ENCODE measurements around the gene ORC4.

Gene ORC4

GRCh38 chr2:147916067-147916466 is 104.5 kb downstream of the ORC4 start:
- Histone ChIP-seq H3K4me2 (peak overlapping the region in 1 of 11 experiments; percentile 39; a peak in 1 of 22 replicates), H3K27me3 (no peaks in the 10 kb centered on the region), H3K9me3 (replicated peaks in 1 of 11) (no peaks in the 10 kb centered on the region), H3K27ac (no peak overlapping the region), H3K9ac (no peak overlapping the region), H3K4me1 (peaks cover 7 to 40% (median 14%) of the 10 kb centered on the region in 10 experiments; a peak in 19 of 20 replicates), H3K36me3 (peaks cover 0 to 58% (median 0%) of the 10 kb centered on the region in 11 experiments; a peak in 6 of 22 replicates), H4K20me1 (peaks cover 0 to 18% (median 0%) of the 10 kb centered on the region in 11 experiments; a peak in 2 of 22 replicates), H3K4me3 (no peak overlapping the region)
- no peak for TF ChIP-seq Cebpa-rat (IDR thresholded peaks at IDR 0.05)

GRCh38 chr2:147913701-147914480 is 106.6 kb downstream of the ORC4 start:
- Histone ChIP-seq H3K36me3 (peaks cover 0 to 36% (median 0%) of the 10 kb centered on the region in 11 experiments; a peak in 6 of 22 replicates), H3K4me1 (peaks cover 7 to 49% (median 14%) of the 10 kb centered on the region in 10 experiments; a peak in 19 of 20 replicates), H3K9me3 (replicated peaks in 1 of 11) (no peaks in the 10 kb centered on the region), H4K20me1 (peaks cover 0 to 18% (median 0%) of the 10 kb centered on the region in 11 experiments; a peak in 2 of 22 replicates), H3K27me3 (no peaks in the 10 kb centered on the region), H3K4me2 (peak overlapping the region in 10 of 11 experiments; percentile 1 to 67 (median 46); a peak in 17 of 22 replicates), H3K9ac (no peak overlapping the region), H3K27ac (peak overlapping the region in 1 of 11 experiments; percentile 7; a peak in 1 of 22 replicates), H3K4me3 (no peak overlapping the region)
- TF ChIP-seq Cebpa-rat (IDR thresholded peaks at IDR 0.05): no peak

GRCh38 chr2:147910990-147911473 is 109.5 kb downstream of the ORC4 start:
- Histone ChIP-seq H3K27me3 (no peaks in the 10 kb centered on the region), H3K9me3 (replicated peaks in 1 of 11) (peaks cover 0 to 4% (median 0%) of the 10 kb centered on the region in 11 experiments; a peak in 1 of 22 replicates), H3K27ac (no peak overlapping the region), H3K4me2 (peak overlapping the region in 3 of 11 experiments; percentile 8 to 20 (median 15); a peak in 2 of 22 replicates), H3K9ac (0 out of 22 replicates have a peak overlapping the region, but pooled peaks of 1 of the 11 experiments have one; percentile 40), H4K20me1 (peaks cover 0 to 15% (median 0%) of the 10 kb centered on the region in 11 experiments; a peak in 1 of 22 replicates), H3K36me3 (peaks cover 0 to 25% (median 0%) of the 10 kb centered on the region in 11 experiments; a peak in 5 of 22 replicates), H3K4me1 (peaks cover 7 to 35% (median 14%) of the 10 kb centered on the region in 10 experiments; a peak in 19 of 20 replicates), H3K4me3 (no peak overlapping the region)
- TF ChIP-seq Cebpa-rat (IDR thresholded peaks at IDR 0.05): no peak

- Histone ChIP-seq H3K4me2 (no peak overlapping the region), H4K20me1 (peaks cover 0 to 8% (median 0%) of the 10 kb centered on the region in 11 experiments; a peak in 1 of 22 replicates), H3K27ac (no peak overlapping the region), H3K9me3 (replicated peaks in 1 of 11) (peaks cover 0 to 4% (median 0%) of the 10 kb centered on the region in 11 experiments; a peak in 1 of 22 replicates), H3K9ac (no peak overlapping the region), H3K4me3 (no peak overlapping the region), H3K27me3 (no peaks in the 10 kb centered on the region), H3K36me3 (peaks cover 0 to 18% (median 0%) of the 10 kb centered on the region in 11 experiments; a peak in 5 of 22 replicates), H3K4me1 (peaks cover 5 to 23% (median 10%) of the 10 kb centered on the region in 10 experiments; a peak in 19 of 20 replicates)
- no peak for TF ChIP-seq Cebpa-rat (IDR thresholded peaks at IDR 0.05)
Observed at GRCh38 chr2:147909178-147909577, 111.4 kb downstream of the ORC4 start.

- no peaks in the 10 kb centered on the region for H4K20me1 ChIP-seq
- no peaks in the 10 kb centered on the region for H3K27me3 ChIP-seq
- peaks cover 0 to 4% (median 0%) of the 10 kb centered on the region in 11 experiments; a peak in 1 of 22 replicates for H3K9me3 ChIP-seq (replicated peaks in 1 of 11)
- no peak overlapping the region for H3K9ac ChIP-seq
- no peak for TF ChIP-seq Cebpa-rat (IDR thresholded peaks at IDR 0.05)
- H3K27ac ChIP-seq: no peak overlapping the region
- no peak overlapping the region for H3K4me2 ChIP-seq
- H3K4me1 ChIP-seq: no peaks in the 10 kb centered on the region
- peaks cover 0 to 65% (median 0%) of the 10 kb centered on the region in 11 experiments; a peak in 7 of 22 replicates for H3K36me3 ChIP-seq
- H3K4me3 ChIP-seq: no peak overlapping the region
Observed at GRCh38 chr2:147904051-147904450, 116.5 kb downstream of the ORC4 start.

GRCh38 chr2:147888680-147889079 is 131.9 kb downstream of the ORC4 start:
- Histone ChIP-seq H3K27me3 (no peaks in the 10 kb centered on the region), H3K9me3 (replicated peaks in 1 of 11) (no peaks in the 10 kb centered on the region), H3K27ac (no peak overlapping the region), H3K9ac (no peak overlapping the region), H4K20me1 (peaks cover 0 to 96% (median 0%) of the 10 kb centered on the region in 11 experiments; a peak in 6 of 22 replicates), H3K4me1 (peaks cover 0 to 9% (median 0%) of the 10 kb centered on the region in 10 experiments; a peak in 7 of 20 replicates), H3K4me2 (no peak overlapping the region), H3K36me3 (no peaks in the 10 kb centered on the region), H3K4me3 (no peak overlapping the region)
- no peak for TF ChIP-seq Cebpa-rat (IDR thresholded peaks at IDR 0.05)

GRCh38 chr2:147886136-147886535 is 134.4 kb downstream of the ORC4 start:
- Histone ChIP-seq H3K9ac (no peak overlapping the region), H4K20me1 (peaks cover 0 to 98% (median 0%) of the 10 kb centered on the region in 11 experiments; a peak in 6 of 22 replicates), H3K9me3 (replicated peaks in 1 of 11) (no peaks in the 10 kb centered on the region), H3K27me3 (no peaks in the 10 kb centered on the region), H3K27ac (no peak overlapping the region), H3K4me2 (no peak overlapping the region; a peak in 1 of 22 replicates), H3K4me1 (peaks cover 0 to 20% (median 4%) of the 10 kb centered on the region in 10 experiments; a peak in 11 of 20 replicates), H3K4me3 (no peak overlapping the region), H3K36me3 (no peaks in the 10 kb centered on the region)
- TF ChIP-seq Cebpa-rat (IDR thresholded peaks at IDR 0.05): no peak

- Histone ChIP-seq H3K36me3 (no peaks in the 10 kb centered on the region), H3K27ac (no peak overlapping the region), H3K9ac (no peak overlapping the region), H3K27me3 (no peaks in the 10 kb centered on the region), H4K20me1 (peaks cover 0 to 98% (median 0%) of the 10 kb centered on the region in 11 experiments; a peak in 6 of 22 replicates), H3K4me3 (no peak overlapping the region), H3K4me2 (no peak overlapping the region), H3K9me3 (replicated peaks in 1 of 11) (no peaks in the 10 kb centered on the region), H3K4me1 (peaks cover 0 to 32% (median 5%) of the 10 kb centered on the region in 10 experiments; a peak in 11 of 20 replicates)
- no peak for TF ChIP-seq Cebpa-rat (IDR thresholded peaks at IDR 0.05)
Observed at GRCh38 chr2:147884830-147885229, 135.7 kb downstream of the ORC4 start.

GRCh38 chr2:147882631-147883030 is 137.9 kb downstream of the ORC4 start:
- Histone ChIP-seq H4K20me1 (peaks cover 0 to 98% (median 4%) of the 10 kb centered on the region in 11 experiments; a peak in 7 of 22 replicates), H3K4me3 (no peak overlapping the region), H3K36me3 (no peaks in the 10 kb centered on the region), H3K9me3 (replicated peaks in 1 of 11) (no peaks in the 10 kb centered on the region), H3K4me1 (peaks cover 0 to 32% (median 5%) of the 10 kb centered on the region in 10 experiments; a peak in 11 of 20 replicates), H3K27me3 (no peaks in the 10 kb centered on the region), H3K4me2 (no peak overlapping the region), H3K27ac (no peak overlapping the region), H3K9ac (no peak overlapping the region)
- TF ChIP-seq Cebpa-rat (IDR thresholded peaks at IDR 0.05): no peak
